Mucosa of stomach (tissue), 1 donor: ENCODE measurements around the gene INTS7.
"Not testable (repeated sequence)": the region's sequence is repeated elsewhere in the genome, so short reads cannot be mapped to it uniquely, and the experiment has no call there.

Experiments
- H3K27me3 ChIP-seq: one replicate; pipeline ENCODE4 v1.7.0; 2013; ENCODE audit warnings: mild to moderate bottlenecking, low read length; ENCODE audit not compliant: control insufficient read depth, insufficient read depth
- H3K36me3 ChIP-seq: one replicate; pipeline ENCODE4 v1.7.0; 2013; ENCODE audit warnings: low read length; ENCODE audit not compliant: control insufficient read depth, insufficient read depth
- H3K4me1 ChIP-seq: one replicate; pipeline ENCODE4 v1.7.0; 2013; ENCODE audit warnings: mild to moderate bottlenecking, low read length; ENCODE audit not compliant: control insufficient read depth, insufficient read depth
- H3K4me3 ChIP-seq: one replicate; pipeline ENCODE4 v1.7.0; 2013; ENCODE audit warnings: low read length
- H3K9ac ChIP-seq: one replicate; pipeline ENCODE4 v1.7.0; 2013; ENCODE audit warnings: mild to moderate bottlenecking, low read length, moderate library complexity
- H3K9me3 ChIP-seq: one replicate; pipeline ENCODE4 v1.7.0; 2013; ENCODE audit warnings: mild to moderate bottlenecking, low read length, moderate library complexity; ENCODE audit not compliant: control insufficient read depth
- donor health status: Pancreatic carcinoma.

Gene INTS7

DNA sequence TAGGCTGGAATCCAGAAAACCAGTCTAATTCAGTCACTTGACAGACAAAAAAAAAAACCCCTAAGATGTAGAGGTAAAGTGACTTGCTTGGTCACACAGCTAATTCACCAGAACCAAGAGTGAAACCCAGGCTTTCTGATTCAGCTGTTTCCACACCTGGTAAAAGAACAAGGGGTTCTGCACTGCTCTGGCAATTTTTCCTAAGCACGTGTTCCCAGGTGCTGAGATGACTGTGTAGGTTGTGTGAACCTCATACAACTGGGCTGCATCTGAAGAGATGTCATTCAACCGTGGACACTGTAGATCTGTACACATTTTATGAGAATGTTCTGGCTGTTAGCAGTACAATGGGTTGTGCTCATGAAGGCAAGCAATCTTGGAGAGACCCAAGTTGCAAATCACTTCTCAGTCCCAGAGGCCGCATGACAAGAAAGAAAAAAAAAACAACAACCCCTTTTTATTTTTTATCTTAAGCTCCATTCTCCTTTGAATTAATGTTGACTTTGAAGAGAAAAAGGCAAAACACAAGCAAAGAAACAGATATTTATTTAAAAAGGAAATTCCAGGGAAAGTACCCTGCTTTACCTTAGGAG lies 95.4 kb downstream of the INTS7 start:
- Histone ChIP-seq H3K27me3 (no peaks in the 10 kb centered on the region), H3K4me1 (no peaks in the 10 kb centered on the region), H3K9me3 (no peaks in the 10 kb centered on the region), H3K36me3 (no peaks in the 10 kb centered on the region), H3K9ac (no peak overlapping the region), H3K4me3 (no peak overlapping the region)

- peak overlapping the region; percentile 56 for H3K9ac ChIP-seq
- H3K27me3 ChIP-seq: no peaks in the 10 kb centered on the region
- H3K4me3 ChIP-seq: peak overlapping the region; percentile 53
- H3K4me1 ChIP-seq: no peaks in the 10 kb centered on the region
- no peaks in the 10 kb centered on the region for H3K9me3 ChIP-seq
- no peaks in the 10 kb centered on the region for H3K36me3 ChIP-seq
Observed at GRCh38 chr1:211938561-211938997, 96.8 kb downstream of the INTS7 start.

DNA sequence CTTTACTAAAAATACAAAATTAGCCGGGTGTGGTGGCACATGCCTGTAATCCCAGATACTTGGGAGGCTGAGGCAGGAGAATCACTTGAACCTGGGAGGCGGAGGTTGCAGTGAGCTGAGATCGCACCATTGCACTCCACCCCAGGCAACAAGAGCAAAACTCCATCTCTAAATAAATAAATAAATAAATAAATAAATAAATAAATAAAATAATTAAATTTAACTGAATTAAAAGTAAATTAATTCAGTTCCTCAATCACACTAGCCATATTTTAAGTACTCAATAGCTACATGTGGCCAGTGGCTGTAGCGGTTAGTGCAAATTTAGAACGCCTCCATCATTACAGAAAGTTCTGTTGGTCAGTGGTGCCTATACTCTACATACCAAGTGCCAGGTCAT lies 97.9 kb downstream of the INTS7 start:
- H3K4me3 ChIP-seq, H3K9ac ChIP-seq, H3K27me3 ChIP-seq, H3K4me1 ChIP-seq, H3K9me3 ChIP-seq, H3K36me3 ChIP-seq: not testable (repeated sequence)

DNA sequence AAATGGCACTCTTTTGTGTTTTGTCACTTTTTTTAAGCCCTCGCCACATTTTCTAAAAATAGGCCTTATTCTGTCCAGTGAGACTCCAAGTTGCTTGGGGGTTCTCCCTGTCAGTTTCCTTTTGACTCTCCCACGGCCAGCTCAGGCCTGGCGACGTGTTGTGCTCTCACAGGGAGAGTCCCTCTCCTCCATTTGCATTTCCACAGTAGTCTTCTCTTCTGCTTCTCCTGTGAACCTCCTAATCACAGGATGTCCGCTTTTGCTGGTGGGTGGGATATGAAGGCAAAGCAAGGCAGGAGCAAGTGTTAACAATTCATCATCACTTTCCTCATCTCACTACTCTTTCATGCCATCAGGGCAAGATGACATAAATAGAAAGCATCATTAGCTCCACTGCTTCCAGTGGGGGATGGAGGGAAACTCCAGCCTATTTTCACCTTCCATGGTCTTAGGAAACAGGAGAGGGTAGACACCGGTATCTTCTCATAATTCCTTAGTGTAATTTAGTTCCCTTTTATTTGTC lies 99.8 kb downstream of the INTS7 start:
- Histone ChIP-seq H3K4me1 (no peaks in the 10 kb centered on the region), H3K27me3 (no peaks in the 10 kb centered on the region), H3K9me3 (no peaks in the 10 kb centered on the region), H3K9ac (no peak overlapping the region), H3K36me3 (no peaks in the 10 kb centered on the region), H3K4me3 (no peak overlapping the region)

DNA sequence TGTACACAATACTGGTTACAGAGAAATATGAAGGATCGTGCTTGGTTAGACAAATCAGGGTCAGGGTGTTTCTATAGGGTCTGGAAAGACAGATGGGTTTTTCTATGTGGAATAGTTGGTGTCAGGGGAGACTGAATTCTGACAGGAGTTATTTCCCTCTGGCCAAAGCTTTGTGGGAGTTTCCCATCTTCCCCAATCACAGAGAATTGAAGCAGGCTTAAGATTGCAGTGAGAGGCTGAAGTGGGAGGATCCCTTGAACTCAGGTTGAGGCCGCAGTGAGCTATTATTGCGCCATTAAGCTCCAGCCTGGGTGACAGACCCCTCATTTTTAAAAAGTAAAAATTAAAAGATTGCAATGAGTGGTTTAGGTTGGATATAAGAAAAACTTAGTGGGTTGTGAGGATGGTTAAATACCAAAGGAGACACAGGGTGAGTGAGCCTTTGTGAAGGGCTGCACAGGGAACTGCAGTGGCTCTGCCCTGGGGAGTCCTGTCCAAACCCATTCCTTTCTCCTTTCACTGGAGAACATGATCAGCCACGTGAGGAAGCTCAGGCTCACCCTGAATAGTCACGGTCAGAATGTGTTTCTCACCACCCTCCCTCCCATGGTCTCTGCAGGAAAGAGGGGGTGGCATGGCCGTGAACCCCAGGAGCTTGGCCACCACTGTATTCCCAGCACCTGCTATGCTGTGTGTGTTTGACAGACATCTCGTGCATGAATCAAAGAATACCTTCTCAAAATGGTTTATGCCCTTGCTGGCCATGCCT lies 101.2 kb downstream of the INTS7 start:
- H3K9me3 ChIP-seq: no peaks in the 10 kb centered on the region
- H3K9ac ChIP-seq: no peak overlapping the region
- peaks cover 9% of the 10 kb centered on the region for H3K4me1 ChIP-seq
- H3K36me3 ChIP-seq: no peaks in the 10 kb centered on the region
- no peak overlapping the region for H3K4me3 ChIP-seq
- H3K27me3 ChIP-seq: no peaks in the 10 kb centered on the region

- H3K9me3 ChIP-seq: no peaks in the 10 kb centered on the region
- no peak overlapping the region for H3K9ac ChIP-seq
- H3K4me1 ChIP-seq: peaks cover 21% of the 10 kb centered on the region
- H3K4me3 ChIP-seq: no peak overlapping the region
- H3K27me3 ChIP-seq: no peaks in the 10 kb centered on the region
- H3K36me3 ChIP-seq: no peaks in the 10 kb centered on the region
Observed at GRCh38 chr1:211932933-211933254, 102.5 kb downstream of the INTS7 start.

- H3K27me3 ChIP-seq: no peaks in the 10 kb centered on the region
- no peaks in the 10 kb centered on the region for H3K9me3 ChIP-seq
- no peaks in the 10 kb centered on the region for H3K36me3 ChIP-seq
- H3K9ac ChIP-seq: no peak overlapping the region
- peaks cover 22% of the 10 kb centered on the region for H3K4me1 ChIP-seq
- no peak overlapping the region for H3K4me3 ChIP-seq
Observed at GRCh38 chr1:211932231-211932932, 103.0 kb downstream of the INTS7 start.

DNA sequence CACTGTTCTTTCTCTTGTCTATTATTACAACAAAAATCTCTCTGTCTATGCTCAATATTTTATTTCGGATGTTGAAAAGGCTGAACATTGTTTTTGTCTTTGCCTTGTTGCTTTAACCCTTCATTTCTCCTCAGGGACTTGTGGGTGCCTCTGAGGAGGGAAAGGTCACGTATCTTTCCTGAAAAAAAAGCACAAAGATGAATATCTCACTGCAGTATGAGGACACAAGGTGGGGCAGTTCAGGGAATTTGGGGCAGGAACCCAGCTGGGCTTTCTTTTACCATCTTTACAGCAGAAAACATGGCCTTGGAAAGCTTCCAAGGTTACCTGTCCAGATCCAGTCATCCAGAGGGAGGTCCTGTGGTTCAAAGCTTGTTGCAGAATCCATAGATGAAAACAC lies 105.7 kb downstream of the INTS7 start:
- Histone ChIP-seq H3K4me3 (no peak overlapping the region), H3K9ac (peak overlapping the region; percentile 9), H3K27me3 (no peaks in the 10 kb centered on the region), H3K36me3 (no peaks in the 10 kb centered on the region), H3K9me3 (no peaks in the 10 kb centered on the region), H3K4me1 (peaks cover 22% of the 10 kb centered on the region)

DNA sequence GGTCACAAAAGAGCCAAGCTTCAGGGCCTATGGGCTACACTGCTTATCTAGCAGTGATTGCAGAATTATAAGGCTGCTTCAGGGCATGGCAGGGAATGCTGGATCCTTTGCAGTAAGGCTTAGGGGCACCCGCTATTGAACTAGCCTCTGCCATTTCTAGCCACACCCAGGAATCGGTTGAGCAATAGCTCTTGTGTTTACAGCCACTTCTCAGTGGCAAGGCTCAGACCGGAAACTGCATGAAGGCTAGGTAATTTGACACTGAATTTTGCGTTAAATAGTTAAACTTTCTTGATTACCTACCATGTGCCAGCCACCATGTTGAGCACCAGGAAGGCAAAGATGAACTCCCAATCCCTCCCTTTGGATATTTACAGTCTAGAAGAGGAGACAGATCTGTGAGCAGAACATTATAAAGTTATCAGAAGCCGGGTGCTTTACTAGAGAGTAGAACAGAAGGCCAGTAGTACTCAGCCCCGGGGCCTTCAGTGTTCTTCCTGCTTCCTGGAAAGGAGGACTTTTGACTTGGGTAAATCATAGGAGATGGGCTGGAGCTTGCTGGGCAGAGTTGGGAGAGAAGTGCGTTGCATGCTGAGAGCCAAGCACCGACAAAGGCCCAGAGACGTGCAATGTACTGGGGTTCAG lies 106.2 kb downstream of the INTS7 start:
- Histone ChIP-seq H3K36me3 (no peaks in the 10 kb centered on the region), H3K27me3 (no peaks in the 10 kb centered on the region), H3K4me1 (peaks cover 22% of the 10 kb centered on the region), H3K9me3 (no peaks in the 10 kb centered on the region), H3K9ac (peak overlapping the region; percentile 9), H3K4me3 (no peak overlapping the region)

- no peak overlapping the region for H3K4me3 ChIP-seq
Observed at GRCh38 chr1:211928290-211928801, 107.0 kb downstream of the INTS7 start.

GRCh38 chr1:211925016-211925415 lies 110.3 kb downstream of the INTS7 start:
- peaks cover 25% of the 10 kb centered on the region for H3K4me1 ChIP-seq
- no peak overlapping the region for H3K9ac ChIP-seq
- H3K9me3 ChIP-seq: no peaks in the 10 kb centered on the region
- H3K27me3 ChIP-seq: no peaks in the 10 kb centered on the region
- no peaks in the 10 kb centered on the region for H3K36me3 ChIP-seq
- H3K4me3 ChIP-seq: no peak overlapping the region

More at GRCh38 chr1:211928290-211928801, 107.0 kb downstream of the INTS7 start:
- H3K27me3 ChIP-seq: no peaks in the 10 kb centered on the region
- no peaks in the 10 kb centered on the region for H3K36me3 ChIP-seq
- no peaks in the 10 kb centered on the region for H3K9me3 ChIP-seq
- no peak overlapping the region for H3K9ac ChIP-seq
- H3K4me1 ChIP-seq: peaks cover 22% of the 10 kb centered on the region
